Measurements from ENCODE around the gene RHOT2. TPM values are rescaled to one million over a fixed set of nuclear protein-coding genes. Genes with fewer than 3 reads are reported as not detected.

The RHOT2 gene
- total RNA-seq, 1 experiment from 2014 or later, result 210 TPM

DNA sequence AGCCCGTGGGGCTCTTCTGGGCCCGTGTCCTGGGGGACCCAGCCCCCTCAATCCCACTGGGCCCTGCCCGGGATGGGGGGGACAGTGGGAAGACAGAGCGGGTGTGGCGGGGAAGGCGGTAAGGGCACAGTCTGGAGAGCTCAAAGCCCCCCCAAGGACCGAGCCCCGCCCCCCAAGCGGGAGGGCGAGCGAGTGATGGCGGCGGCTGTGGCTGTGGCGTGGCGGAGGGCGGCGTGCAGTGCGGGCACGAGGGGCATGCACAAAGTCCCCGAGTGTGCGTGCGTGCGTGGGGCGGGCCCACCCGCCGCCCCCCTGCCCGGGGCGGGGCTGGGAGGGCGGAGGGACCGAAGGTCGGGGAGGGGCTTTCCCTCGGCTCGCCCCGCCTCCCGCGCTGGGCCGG lies 25.8 kb downstream of the RHOT2 start:
- Histone ChIP-seq H4K8ac (replicated peaks; ENCODE audit: insufficient read length, low read depth, low read length) (no peak overlapping the region), H3K18ac (ENCODE audit: insufficient read length, low read depth, low read length) (no peak overlapping the region), H2BK5ac (ENCODE audit: insufficient read length, low read length) (no peak overlapping the region), H3K9ac (ENCODE audit: extremely low read depth, insufficient read length, low read length) (no peak overlapping the region), H2BK15ac (ENCODE audit: low read depth, low read length) (no peak overlapping the region; the same call in 1 of the 2 replicates), H3K14ac (ENCODE audit: insufficient read depth, low read length) (no peak overlapping the region), H3K4me2 (ENCODE audit: insufficient read depth, insufficient read length, low read length) (peak overlapping the region; percentile 56), H2BK120ac (ENCODE audit: low read depth, low read length, poor library complexity, severe bottlenecking) (no peak overlapping the region), H4K5ac (ENCODE audit: insufficient read length, low read depth, low read length) (no peak overlapping the region), H3K4me1 (ENCODE audit: insufficient read depth, low read length) (no peaks in the 10 kb centered on the region), H2BK20ac (ENCODE audit: low read depth, low read length, poor library complexity, severe bottlenecking) (no peak overlapping the region), H3K23ac (ENCODE audit: insufficient read length, low read depth, low read length) (no peak overlapping the region), H3K23me2 (ENCODE audit: insufficient read length, low read depth, low read length, poor library complexity, severe bottlenecking) (peaks cover 27% of the 10 kb centered on the region), H3K56ac (ENCODE audit: insufficient read length, low read depth, low read length) (no peak overlapping the region), H3T11ph (ENCODE audit: low read length) (no peak overlapping the region), H3K9me3 (ENCODE audit: control insufficient read depth, low read depth, low read length) (no peaks in the 10 kb centered on the region), H3K27ac (ENCODE audit: insufficient read length, low read depth, low read length) (no peak overlapping the region), H4K91ac (ENCODE audit: insufficient read length, low read depth, low read length) (no peak overlapping the region), H3K27me3 (ENCODE audit: insufficient read depth, low read length) (peaks cover 11% of the 10 kb centered on the region; the same call in 1 of the 2 replicates), H3K79me2 (ENCODE audit: insufficient read depth, low read length) (no peaks in the 10 kb centered on the region), H4K20me1 (ENCODE audit: control insufficient read depth, insufficient read depth, insufficient read length) (no peaks in the 10 kb centered on the region), H3K4ac (ENCODE audit: low read depth, low read length) (no peak overlapping the region), H3K79me1 (ENCODE audit: insufficient read depth, low read depth, low read length, poor library complexity, severe bottlenecking) (no peaks in the 10 kb centered on the region), H2BK12ac (ENCODE audit: insufficient read length, low read depth, low read length) (no peak overlapping the region), H2AFZ (ENCODE audit: low read length) (no peak overlapping the region), H2AK5ac (ENCODE audit: insufficient read length, low read length) (no peak overlapping the region)
- no peak overlapping the region for H3K27ac Mint-ChIP-seq
- no peaks in the 10 kb centered on the region; a peak in 1 of 5 replicates for H3K9me3 Mint-ChIP-seq
- TF ChIP-seq, protein P1, sequence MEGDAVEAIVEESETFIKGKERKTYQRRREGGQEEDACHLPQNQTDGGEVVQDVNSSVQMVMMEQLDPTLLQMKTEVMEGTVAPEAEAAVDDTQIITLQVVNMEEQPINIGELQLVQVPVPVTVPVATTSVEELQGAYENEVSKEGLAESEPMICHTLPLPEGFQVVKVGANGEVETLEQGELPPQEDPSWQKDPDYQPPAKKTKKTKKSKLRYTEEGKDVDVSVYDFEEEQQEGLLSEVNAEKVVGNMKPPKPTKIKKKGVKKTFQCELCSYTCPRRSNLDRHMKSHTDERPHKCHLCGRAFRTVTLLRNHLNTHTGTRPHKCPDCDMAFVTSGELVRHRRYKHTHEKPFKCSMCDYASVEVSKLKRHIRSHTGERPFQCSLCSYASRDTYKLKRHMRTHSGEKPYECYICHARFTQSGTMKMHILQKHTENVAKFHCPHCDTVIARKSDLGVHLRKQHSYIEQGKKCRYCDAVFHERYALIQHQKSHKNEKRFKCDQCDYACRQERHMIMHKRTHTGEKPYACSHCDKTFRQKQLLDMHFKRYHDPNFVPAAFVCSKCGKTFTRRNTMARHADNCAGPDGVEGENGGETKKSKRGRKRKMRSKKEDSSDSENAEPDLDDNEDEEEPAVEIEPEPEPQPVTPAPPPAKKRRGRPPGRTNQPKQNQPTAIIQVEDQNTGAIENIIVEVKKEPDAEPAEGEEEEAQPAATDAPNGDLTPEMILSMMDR (conservative IDR thresholded peaks at IDR 0.05), result no peak
- DNase-seq, result no peak
- H3K36me3 Mint-ChIP-seq (ENCODE audit: insufficient read depth in 1 of 3, low read depth in 3 of 3), result no peaks in the 10 kb centered on the region
- peaks cover 0 to 16% of the 10 kb centered on the region in 2 experiments; a peak in 3 of 4 replicates for H3K4me1 Mint-ChIP-seq
- no CpG with 5 or more reads among the region's 37 CpGs for WGBS (ENCODE audit: extremely low coverage, insufficient read length, low lambda C conversion rate)
- peaks cover 76% of the 10 kb centered on the region for H3K27me3 Mint-ChIP-seq (ENCODE audit: low read depth)
- peak overlapping the region; percentile 24 to 72 for H3K4me3 Mint-ChIP-seq

All from H9 (cell line).